ENCODE results near the gene TMEM40. TPM values are rescaled to one million over a fixed set of nuclear protein-coding genes. Genes with fewer than 3 reads are reported as not detected.

The TMEM40 gene
- total RNA-seq, 1 experiment from 2014 or later: 30.5 TPM

DNA sequence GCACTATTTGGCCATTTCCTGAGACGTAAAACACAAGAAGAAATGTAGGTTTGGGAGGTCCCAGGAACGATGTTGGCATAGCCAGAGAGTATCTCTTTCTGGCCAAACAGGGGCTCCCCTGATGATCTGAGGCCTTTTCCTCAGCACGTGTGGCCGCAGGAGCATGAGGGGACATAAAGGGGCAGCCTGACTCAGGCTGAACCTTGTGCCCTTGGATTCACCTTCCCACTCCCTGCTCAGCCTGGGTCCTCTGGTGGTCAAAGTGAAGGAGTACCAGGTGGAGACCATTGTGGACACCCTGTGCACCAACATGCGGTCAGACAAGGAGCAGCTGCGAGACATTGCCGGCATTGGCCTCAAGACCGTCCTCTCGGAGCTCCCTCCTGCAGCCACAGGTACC, 48.0 kb upstream of the TMEM40 start:
- Histone ChIP-seq H3K27ac (no peak overlapping the region), H3F3A (ENCODE audit: insufficient read depth, low read depth) (peaks cover 15% of the 10 kb centered on the region), H3K9me3 (ENCODE audit: insufficient read depth, low read depth) (no peaks in the 10 kb centered on the region), H3K79me2 (ENCODE audit: low read depth) (no peaks in the 10 kb centered on the region), H3K4me3 (no peak overlapping the region), H3K4me2 (no peak overlapping the region), H3K9me2 (ENCODE audit: insufficient read depth) (no peaks in the 10 kb centered on the region), H3K27me3 (ENCODE audit: insufficient read depth, low read depth) (no peaks in the 10 kb centered on the region), H3K4me1 (replicated peaks; ENCODE audit: insufficient read depth) (no peaks in the 10 kb centered on the region), H3K36me3 (ENCODE audit: low read depth) (no peaks in the 10 kb centered on the region), H2AFZ (no peak overlapping the region), H4K20me1 (ENCODE audit: insufficient read depth) (no peaks in the 10 kb centered on the region)
- no TSS peak for BruUV-seq (replicated peaks)
- CTCF ChIA-PET: no interaction called here
- POLR2A ChIA-PET (ENCODE audit: unreplicated experiment): no interaction called here
- TF ChIP-seq EZH2 (IDR thresholded peaks at IDR 0.05; ENCODE audit: low read depth): no peak
- TF ChIP-seq, protein P1, sequence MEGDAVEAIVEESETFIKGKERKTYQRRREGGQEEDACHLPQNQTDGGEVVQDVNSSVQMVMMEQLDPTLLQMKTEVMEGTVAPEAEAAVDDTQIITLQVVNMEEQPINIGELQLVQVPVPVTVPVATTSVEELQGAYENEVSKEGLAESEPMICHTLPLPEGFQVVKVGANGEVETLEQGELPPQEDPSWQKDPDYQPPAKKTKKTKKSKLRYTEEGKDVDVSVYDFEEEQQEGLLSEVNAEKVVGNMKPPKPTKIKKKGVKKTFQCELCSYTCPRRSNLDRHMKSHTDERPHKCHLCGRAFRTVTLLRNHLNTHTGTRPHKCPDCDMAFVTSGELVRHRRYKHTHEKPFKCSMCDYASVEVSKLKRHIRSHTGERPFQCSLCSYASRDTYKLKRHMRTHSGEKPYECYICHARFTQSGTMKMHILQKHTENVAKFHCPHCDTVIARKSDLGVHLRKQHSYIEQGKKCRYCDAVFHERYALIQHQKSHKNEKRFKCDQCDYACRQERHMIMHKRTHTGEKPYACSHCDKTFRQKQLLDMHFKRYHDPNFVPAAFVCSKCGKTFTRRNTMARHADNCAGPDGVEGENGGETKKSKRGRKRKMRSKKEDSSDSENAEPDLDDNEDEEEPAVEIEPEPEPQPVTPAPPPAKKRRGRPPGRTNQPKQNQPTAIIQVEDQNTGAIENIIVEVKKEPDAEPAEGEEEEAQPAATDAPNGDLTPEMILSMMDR (conservative IDR thresholded peaks at IDR 0.05): no peak
- DNase-seq: no peak
- intact Hi-C loops (cut with micrococcal nuclease; ENCODE audit: unreplicated experiment): no loop called here

DNA sequence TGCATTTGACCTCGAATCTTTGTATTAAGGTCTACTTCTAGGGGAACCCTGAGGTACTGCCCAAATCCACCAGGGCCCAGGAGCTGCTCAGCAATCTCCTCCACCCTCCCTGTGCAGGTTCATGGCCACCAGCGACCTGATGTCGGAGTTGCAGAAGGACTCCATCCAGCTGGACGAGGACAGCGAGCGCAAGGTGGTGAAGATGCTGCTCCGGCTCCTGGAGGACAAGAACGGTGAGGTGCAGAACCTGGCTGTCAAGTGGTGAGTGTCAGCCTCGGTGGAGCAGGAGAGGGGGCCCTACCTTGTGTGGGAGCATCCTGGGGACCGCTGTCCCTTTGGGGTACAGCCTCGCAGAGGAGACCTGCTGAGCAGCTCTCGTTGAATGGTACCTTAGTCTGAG, 44.3 kb upstream of the TMEM40 start:
- BruUV-seq (replicated peaks): no TSS peak
- Histone ChIP-seq H3K9me2 (ENCODE audit: insufficient read depth) (no peaks in the 10 kb centered on the region), H3F3A (ENCODE audit: insufficient read depth, low read depth) (no peaks in the 10 kb centered on the region), H3K9me3 (ENCODE audit: insufficient read depth, low read depth) (no peaks in the 10 kb centered on the region), H3K4me1 (replicated peaks; ENCODE audit: insufficient read depth) (no peaks in the 10 kb centered on the region), H3K27ac (no peak overlapping the region), H3K79me2 (ENCODE audit: low read depth) (no peaks in the 10 kb centered on the region), H4K20me1 (ENCODE audit: insufficient read depth) (no peaks in the 10 kb centered on the region), H3K4me3 (no peak overlapping the region), H3K4me2 (no peak overlapping the region), H3K36me3 (ENCODE audit: low read depth) (no peaks in the 10 kb centered on the region), H2AFZ (no peak overlapping the region), H3K27me3 (ENCODE audit: insufficient read depth, low read depth) (no peaks in the 10 kb centered on the region)
- TF ChIP-seq EZH2 (IDR thresholded peaks at IDR 0.05; ENCODE audit: low read depth): no peak
- TF ChIP-seq, protein P1 (conservative IDR thresholded peaks at IDR 0.05): no peak
- intact Hi-C loops (cut with micrococcal nuclease; ENCODE audit: unreplicated experiment): no loop called here
- CTCF ChIA-PET: interaction anchor here (0.6 kb wide), 1 partner anchor 162 kb away, joined by 4 read pairs; no protein-coding TSS in a partner anchor
- POLR2A ChIA-PET (ENCODE audit: unreplicated experiment): interaction anchor here (0.7 kb wide), 1 partner anchor 1552 kb away, joined by 15 read pairs; no protein-coding TSS in a partner anchor
- DNase-seq: no peak

DNA sequence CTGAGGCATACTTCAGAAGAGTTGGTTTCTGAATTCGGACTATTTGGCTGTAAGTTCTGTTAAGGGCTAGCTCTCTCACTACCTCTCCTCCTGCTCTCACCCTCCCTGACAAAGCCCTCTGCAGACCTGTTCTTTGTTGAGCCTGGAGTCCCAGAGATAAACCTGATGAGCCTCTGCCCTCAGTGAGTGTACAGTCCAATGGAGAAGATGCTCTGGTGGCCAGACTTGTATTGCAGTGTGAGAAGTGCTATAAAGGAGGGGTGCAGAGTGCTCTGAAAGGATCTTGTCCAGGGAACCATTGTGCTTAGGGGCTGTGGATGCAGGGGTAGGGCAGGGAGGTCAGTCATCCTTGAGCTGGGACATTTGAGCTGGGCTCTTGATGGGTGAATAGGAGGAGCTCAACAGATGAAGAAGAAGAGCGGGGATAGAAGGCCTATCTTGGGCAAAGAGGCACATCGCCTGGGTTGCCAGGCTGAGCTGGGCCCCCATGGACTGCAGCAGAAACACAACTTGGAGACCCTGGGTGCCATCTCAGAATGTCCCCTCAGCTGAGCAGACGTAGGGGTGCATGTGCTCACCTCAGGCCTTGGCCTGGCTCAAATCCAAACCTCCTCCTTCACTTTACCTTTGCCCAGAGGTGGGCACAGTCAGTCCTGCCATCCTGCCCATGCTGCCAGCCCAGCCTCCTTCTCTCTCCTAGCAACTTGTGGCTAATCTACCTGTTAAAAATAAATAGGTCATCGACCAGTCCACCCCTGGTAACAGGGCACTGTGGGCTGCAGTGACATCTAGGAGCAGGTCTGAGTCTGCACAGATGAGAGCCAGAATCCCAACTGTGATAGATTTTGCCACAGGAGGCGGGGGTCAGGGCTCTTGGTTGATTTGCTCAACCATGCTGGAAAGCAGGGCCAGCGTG, 40.7 kb upstream of the TMEM40 start:
- no peaks in the 10 kb centered on the region for H3K27me3 ChIP-seq (ENCODE audit: insufficient read depth, low read depth)
- H3K79me2 ChIP-seq (ENCODE audit: low read depth): no peaks in the 10 kb centered on the region
- H3F3A ChIP-seq (ENCODE audit: insufficient read depth, low read depth): no peaks in the 10 kb centered on the region
- H3K36me3 ChIP-seq (ENCODE audit: low read depth): no peaks in the 10 kb centered on the region
- no peaks in the 10 kb centered on the region for H4K20me1 ChIP-seq (ENCODE audit: insufficient read depth)
- H3K9me3 ChIP-seq (ENCODE audit: insufficient read depth, low read depth): no peaks in the 10 kb centered on the region
- ChIA-PET POLR2A (ENCODE audit: unreplicated experiment) (no interaction called here), CTCF (no interaction called here)
- DNase-seq: no peak
- H3K4me1 ChIP-seq (replicated peaks; ENCODE audit: insufficient read depth): no peaks in the 10 kb centered on the region
- TF ChIP-seq, protein P1 (conservative IDR thresholded peaks at IDR 0.05): no peak
- TF ChIP-seq EZH2 (IDR thresholded peaks at IDR 0.05; ENCODE audit: low read depth): no peak
- H2AFZ ChIP-seq: no peak overlapping the region
- no peak overlapping the region for H3K27ac ChIP-seq
- no peak overlapping the region for H3K4me3 ChIP-seq
- no TSS peak for BruUV-seq (replicated peaks)
- no peaks in the 10 kb centered on the region for H3K9me2 ChIP-seq (ENCODE audit: insufficient read depth)
- no peak overlapping the region for H3K4me2 ChIP-seq
- intact Hi-C loops (cut with micrococcal nuclease; ENCODE audit: unreplicated experiment): no loop called here
